AG08396 (cell line): Measurements from ENCODE around the gene OR11A1.

Experiments
- DNase-seq: peaks from one replicate; pipeline ENCODE4 v3.0.0; 2012; ENCODE audit warnings: low spot score, mixed read lengths

Gene OR11A1

DNA sequence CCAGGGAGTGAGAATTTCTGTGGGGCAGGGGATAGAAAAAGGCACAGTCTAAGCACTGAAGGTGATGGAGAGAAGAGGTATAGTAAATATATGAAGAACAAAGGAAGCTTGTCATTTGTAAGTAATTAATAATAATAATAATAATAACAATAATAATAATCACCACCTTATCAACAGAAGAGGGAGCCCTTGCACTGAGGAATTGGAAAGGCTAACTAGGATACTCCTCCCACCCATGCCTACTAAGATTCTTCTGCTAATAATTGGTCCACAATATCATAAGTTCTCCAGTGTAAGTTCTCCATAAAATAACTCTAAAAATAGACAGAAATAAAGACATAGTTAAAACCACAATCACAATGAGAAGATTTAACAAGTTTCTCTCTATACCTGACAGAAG is 80.9 kb downstream of the OR11A1 start:
- no peak for DNase-seq
